A673 (cell line): ENCODE results near the gene DGKH. TPM values are rescaled to one million over a fixed set of nuclear protein-coding genes. Genes with fewer than 3 reads are reported as not detected.
A peak's percentile ranks its signal among the peaks of the same experiment; 100 is the strongest.

Source experiments
- BruUV-seq: library from RNA; stranded (reverse); fragments of 400-500 nt; replicated peaks from 2 replicates; lab custom pipeline; 2021; lab: Mats Ljungman, UMichigan
- CTCF ChIA-PET: fragments of 300-600 bp; sonication (Branson Sonifier 250); formaldehyde crosslinking; loops from one replicate; lab custom pipeline; 2022; ENCODE audit warnings: antibody characterized with exemption; lab: Charles Lee
- POLR2A ChIA-PET: fragments of 300-600 bp; sonication (Branson Sonifier 250); formaldehyde crosslinking; loops from one replicate; lab custom pipeline; 2022; ENCODE audit warnings: antibody characterized with exemption; ENCODE audit not compliant: low non-redundant PET; lab: Charles Lee
- DNase-seq: peaks from one replicate; pipeline ENCODE4 v3.0.0-alpha.2; 2015; ENCODE audit warnings: low spot score
- H3K27ac ChIP-seq: fragments of 200-600 bp; sonication (generic); 2 replicates; pipeline ENCODE4 v1.5.1; 2016; ENCODE audit warnings: mixed run types, low read depth, mild to moderate bottlenecking, mixed read lengths, antibody characterized with exemption, low read length; ENCODE audit not compliant: poor library complexity, severe bottlenecking
- H3K27me3 ChIP-seq: fragments of 200-600 bp; sonication (generic); replicated peaks from 2 replicates; pipeline ENCODE4 v1.6.1; 2017; ENCODE audit warnings: mixed run types, low read depth, mild to moderate bottlenecking, mixed read lengths, antibody characterized with exemption, low read length; ENCODE audit not compliant: insufficient read depth, poor library complexity
- H3K36me3 ChIP-seq: fragments of 200-600 bp; sonication (generic); 2 replicates; pipeline ENCODE4 v1.6.1; 2016; ENCODE audit warnings: mixed run types, mild to moderate bottlenecking, mixed read lengths, antibody characterized with exemption, low read length; ENCODE audit not compliant: insufficient read depth, poor library complexity, severe bottlenecking
- H3K4me1 ChIP-seq: fragments of 200-600 bp; sonication (generic); 2 replicates; pipeline ENCODE4 v1.6.1; 2017; ENCODE audit warnings: mixed run types, mild to moderate bottlenecking, mixed read lengths, antibody characterized with exemption, low read length; ENCODE audit not compliant: insufficient read depth, poor library complexity, severe bottlenecking
- H3K4me3 ChIP-seq: fragments of 200-600 bp; sonication (generic); 2 replicates; pipeline ENCODE4 v1.5.1; 2016; ENCODE audit warnings: low read depth, mixed run types, mild to moderate bottlenecking, mixed read lengths, low read length; ENCODE audit not compliant: poor library complexity, severe bottlenecking
- H3K9me3 ChIP-seq: fragments of 200-600 bp; sonication (generic); 2 replicates; pipeline ENCODE4 v1.6.1; 2016; ENCODE audit warnings: mixed run types, low read depth, mild to moderate bottlenecking, mixed read lengths, antibody characterized with exemption, low read length; ENCODE audit not compliant: poor library complexity, severe bottlenecking
- CTCF ChIP-seq: fragments of 300-800, 200-600 bp; sonication (generic); conservative IDR thresholded peaks from 2 replicates; pipeline ENCODE4 v1.5.1; 2017; ENCODE audit warnings: low read depth, mild to moderate bottlenecking, antibody characterized with exemption, low read length, moderate library complexity, mixed read lengths
- EZH2 ChIP-seq: fragments of 200-600 bp; sonication (generic); IDR thresholded peaks from 2 replicates; pipeline ENCODE4 v1.6.1; 2017; ENCODE audit warnings: borderline replicate concordance, low read depth, mild to moderate bottlenecking, mixed read lengths, antibody characterized with exemption, low read length; ENCODE audit not compliant: poor library complexity, severe bottlenecking
- intact Hi-C: fragments of 100-400 bp; cut with micrococcal nuclease; formaldehyde crosslinking; loops from one replicate; pipeline ENCODE4 v1.10.0; 2022; ENCODE audit not compliant: unreplicated experiment
- total RNA-seq: library from RNA; stranded (reverse); gene quantifications from 2 replicates; pipeline ENCODE4 v1.2.3, GENCODE V29; 2021

Gene DGKH
- total RNA-seq, 1 experiment from 2014 or later: 13.8 TPM

- no TSS peak for BruUV-seq
- ChIA-PET POLR2A (no interaction called here), CTCF (no interaction called here)
- TF ChIP-seq EZH2 (no peak), CTCF (no peak)
- DNase-seq: peak; percentile 88
- Histone ChIP-seq H3K27ac (peak overlapping the region; percentile 81), H3K9me3 (peaks cover 8% of the 10 kb centered on the region), H3K36me3 (no peaks in the 10 kb centered on the region), H3K4me3 (peak overlapping the region; percentile 75), H3K27me3 (no peaks in the 10 kb centered on the region), H3K4me1 (peaks cover 12% of the 10 kb centered on the region)
- intact Hi-C loops: loop anchor here (5.0 kb wide), 1 partner anchor 373 kb away; no protein-coding TSS in a partner anchor
Observed at GRCh38 chr13:42039946-42040729, 8.3 kb upstream of the DGKH start.

GRCh38 chr13:42040730-42041010 lies 7.8 kb upstream of the DGKH start:
- ChIA-PET POLR2A (no interaction called here), CTCF (no interaction called here)

GRCh38 chr13:42041011-42041683 lies 7.3 kb upstream of the DGKH start:
- H3K27me3 ChIP-seq: no peaks in the 10 kb centered on the region
- no TSS peak for BruUV-seq
- intact Hi-C loops: loop anchor here (5.0 kb wide), 1 partner anchor 374 kb away; no protein-coding TSS in a partner anchor
- TF ChIP-seq EZH2 (no peak), CTCF (no peak)
- peaks cover under 1% of the 10 kb centered on the region for H3K9me3 ChIP-seq
- H3K36me3 ChIP-seq: no peaks in the 10 kb centered on the region
- peak overlapping the region; percentile 75 for H3K4me3 ChIP-seq
- peak overlapping the region; percentile 66 for H3K27ac ChIP-seq
- CTCF ChIA-PET: no interaction called here
- POLR2A ChIA-PET: no interaction called here
- peak; percentile 69 for DNase-seq
- peaks cover 12% of the 10 kb centered on the region for H3K4me1 ChIP-seq

More at GRCh38 chr13:42040730-42041010, 7.8 kb upstream of the DGKH start:
- Histone ChIP-seq H3K36me3 (no peaks in the 10 kb centered on the region), H3K4me1 (peaks cover 12% of the 10 kb centered on the region), H3K27ac (peak overlapping the region; percentile 66), H3K27me3 (no peaks in the 10 kb centered on the region), H3K4me3 (peak overlapping the region; percentile 75), H3K9me3 (peaks cover 5% of the 10 kb centered on the region)
- TF ChIP-seq EZH2 (no peak), CTCF (no peak)
- no TSS peak for BruUV-seq
- intact Hi-C loops: loop anchor here (5.0 kb wide), 1 partner anchor 373 kb away; no protein-coding TSS in a partner anchor
- no peak for DNase-seq
